Activated CD8-positive, alpha-beta memory T cell treated with anti-CD3 and anti-CD28 coated beads, Interleukin-2, amount 50 U/mL, for 48 hours (primary cell): Measurements from ENCODE around the gene KIF12.

ENCODE experiments used
- DNase-seq: peaks from one replicate; pipeline ENCODE4 v3.0.0-alpha.2; 2020

The KIF12 gene

DNA sequence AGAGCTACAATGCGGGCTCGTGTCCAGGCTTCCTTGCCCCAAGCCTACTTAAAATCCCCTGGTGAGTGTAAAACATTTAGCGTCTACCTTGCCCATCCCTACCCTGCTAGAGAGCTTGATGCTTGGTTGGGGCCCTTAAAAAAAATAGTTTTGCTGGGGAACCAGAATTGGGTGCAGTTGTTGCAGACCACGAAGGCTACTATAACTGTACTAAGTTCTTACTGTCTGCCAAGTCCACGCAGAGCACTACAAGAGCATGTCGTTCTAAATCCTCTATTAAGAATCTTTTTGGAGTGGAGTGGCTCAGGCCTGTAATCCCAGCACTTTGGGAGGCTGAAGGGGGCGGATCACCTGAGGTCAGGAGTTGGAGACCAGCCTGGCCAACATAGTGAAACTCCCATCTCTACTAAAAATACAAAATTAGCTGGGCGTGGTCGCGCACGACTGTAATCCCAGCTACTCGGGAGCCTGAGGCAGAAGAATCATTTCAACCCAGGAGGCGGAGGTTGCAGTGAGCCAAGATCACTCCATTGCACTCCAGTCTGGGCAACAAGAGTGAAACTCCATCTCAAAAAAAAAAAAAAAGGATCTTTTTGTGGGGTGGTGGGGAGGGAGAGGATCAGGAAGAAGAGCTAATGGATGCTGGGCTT lies 16.2 kb downstream of the KIF12 start:
- peak; percentile 35 for DNase-seq

DNA sequence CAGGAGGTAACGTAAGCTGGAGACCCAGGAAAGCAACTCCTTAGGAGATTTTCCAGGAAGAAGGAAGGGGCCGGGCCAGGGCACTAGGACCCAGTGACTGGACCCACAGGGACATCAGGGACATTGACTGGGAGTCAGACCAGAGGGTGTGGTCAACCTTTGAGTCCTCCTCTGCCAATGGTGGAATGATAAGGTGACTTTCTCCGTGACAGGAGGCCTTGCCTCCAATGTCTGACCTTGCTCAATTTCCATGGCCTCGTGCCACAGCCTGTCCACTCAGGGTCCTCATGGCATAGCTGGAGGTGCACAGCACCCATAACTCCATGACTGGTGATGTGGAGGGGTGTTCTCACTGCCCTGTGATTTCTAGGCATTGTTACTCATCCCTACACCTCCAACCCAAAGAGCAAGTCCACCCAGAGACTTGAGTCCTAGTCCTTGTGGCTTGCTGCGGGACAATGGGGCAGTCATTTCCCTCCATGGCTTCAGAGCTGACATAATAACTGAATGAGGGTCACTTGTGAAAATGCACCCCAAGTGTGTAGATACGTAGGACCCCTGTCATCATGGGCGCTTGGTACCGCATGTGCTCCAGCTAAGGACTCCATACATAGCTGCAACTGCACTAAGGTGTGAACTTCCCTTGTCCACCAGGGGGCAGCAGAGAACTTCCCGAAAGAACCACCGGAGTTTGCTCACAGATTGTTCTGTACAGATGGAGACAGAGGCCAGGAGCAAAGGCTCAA lies 16.9 kb downstream of the KIF12 start:
- DNase-seq = peak; percentile 93

DNA sequence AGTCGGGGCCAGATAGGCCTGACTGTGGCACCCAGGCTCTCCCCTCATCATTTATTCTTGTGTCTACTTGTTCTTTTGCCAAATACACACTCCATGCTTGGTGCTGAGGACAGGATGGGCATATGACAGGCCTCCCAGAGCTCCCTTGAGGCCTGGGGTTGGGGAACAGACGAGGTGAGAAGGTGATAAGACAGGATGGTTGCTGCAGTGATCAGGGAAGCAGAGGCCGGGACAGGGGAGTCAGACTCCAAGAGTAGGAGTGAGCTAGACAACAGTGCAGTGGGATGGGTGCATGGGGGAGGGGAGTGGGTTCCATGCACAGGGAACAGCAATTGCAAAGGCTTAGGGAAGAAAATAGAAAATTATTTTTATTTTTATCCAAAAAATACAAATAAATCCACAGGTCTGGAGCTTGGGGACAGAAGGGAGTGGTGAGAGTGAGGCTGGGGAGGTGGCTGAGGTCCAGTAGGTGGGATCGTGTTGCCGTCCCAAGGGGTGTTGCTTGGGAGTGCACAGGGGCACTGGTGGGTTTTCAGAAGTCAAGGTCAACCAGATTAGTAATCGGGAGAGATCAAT lies 17.6 kb downstream of the KIF12 start:
- DNase-seq = no peak

DNA sequence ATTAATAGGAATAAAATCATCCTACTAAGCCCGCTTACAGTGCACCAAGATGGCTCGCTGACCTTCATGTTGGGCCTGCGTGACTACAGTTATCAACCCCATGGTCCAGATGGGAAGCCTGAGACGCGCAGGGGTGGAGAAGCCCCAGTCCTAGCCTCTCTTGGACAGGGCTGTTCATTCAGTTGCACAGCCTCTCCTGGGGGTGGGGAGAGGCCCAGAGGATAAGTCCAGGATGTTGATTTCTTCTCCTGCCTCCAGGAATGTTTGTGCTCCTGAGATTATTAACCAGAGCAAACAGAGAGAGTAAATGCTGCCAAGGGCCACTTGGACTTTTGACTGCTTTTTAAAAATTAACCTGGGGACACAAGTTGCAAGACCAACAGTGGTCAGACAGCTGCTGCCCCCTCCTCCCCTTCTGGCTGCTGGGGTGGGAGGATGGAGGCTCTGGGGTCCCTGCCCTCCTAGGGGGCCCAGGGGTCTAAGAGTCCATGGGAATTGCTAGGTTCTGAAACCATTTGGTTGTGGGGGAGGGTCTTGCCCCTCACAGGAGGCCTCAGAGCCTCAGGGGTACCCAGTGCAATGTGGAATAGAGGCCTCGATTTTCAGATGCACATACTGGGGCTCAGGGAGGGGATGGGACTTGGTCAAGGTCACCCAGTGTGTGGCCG lies 18.2 kb downstream of the KIF12 start:
- no peak for DNase-seq

DNA sequence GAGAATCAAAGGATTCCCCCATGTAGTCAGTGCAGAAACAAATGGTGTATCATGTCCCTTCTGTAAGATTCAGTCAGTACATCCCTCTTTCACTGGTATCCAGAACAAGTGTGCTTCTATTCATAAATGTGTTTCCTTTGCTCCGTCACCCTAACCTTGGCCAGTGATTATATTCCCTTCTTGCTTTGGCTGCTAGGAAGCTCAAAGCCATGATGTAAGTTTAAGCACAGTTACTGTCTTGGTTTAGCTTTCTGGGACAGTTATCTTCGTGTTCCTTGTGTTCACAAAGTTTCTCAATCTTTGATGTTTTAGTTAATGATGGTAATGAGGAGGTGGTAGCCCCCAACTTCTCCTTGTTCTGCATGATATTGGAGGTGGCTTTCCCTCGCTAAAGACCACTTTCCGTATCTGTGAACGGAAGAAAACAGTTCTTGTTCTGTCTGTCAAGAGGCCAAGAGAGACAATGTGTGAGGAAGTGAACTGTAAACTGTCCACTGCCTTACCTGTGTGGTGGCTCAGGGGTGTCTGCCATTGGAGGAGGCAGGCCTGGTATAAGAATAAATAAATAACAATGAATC lies 18.8 kb downstream of the KIF12 start:
- no peak for DNase-seq

DNA sequence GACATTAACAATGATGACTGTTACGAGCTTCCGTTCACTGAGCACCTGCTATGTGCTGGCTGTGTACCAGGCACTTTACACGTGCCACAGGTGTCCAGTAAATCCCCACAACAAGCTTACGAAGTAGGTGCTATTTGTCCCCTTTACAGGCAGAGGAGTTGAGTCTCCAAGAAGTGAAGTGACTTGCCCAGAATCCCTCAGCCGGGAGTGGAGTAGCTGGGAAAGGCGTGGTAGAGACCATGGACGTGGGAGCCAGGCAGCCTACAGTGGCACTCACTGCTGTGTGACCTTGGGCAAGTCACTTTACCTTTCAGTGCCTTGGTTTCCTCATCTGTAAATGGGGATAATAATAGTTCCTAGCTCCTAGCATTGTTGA lies 20.3 kb downstream of the KIF12 start:
- no peak for DNase-seq

DNA sequence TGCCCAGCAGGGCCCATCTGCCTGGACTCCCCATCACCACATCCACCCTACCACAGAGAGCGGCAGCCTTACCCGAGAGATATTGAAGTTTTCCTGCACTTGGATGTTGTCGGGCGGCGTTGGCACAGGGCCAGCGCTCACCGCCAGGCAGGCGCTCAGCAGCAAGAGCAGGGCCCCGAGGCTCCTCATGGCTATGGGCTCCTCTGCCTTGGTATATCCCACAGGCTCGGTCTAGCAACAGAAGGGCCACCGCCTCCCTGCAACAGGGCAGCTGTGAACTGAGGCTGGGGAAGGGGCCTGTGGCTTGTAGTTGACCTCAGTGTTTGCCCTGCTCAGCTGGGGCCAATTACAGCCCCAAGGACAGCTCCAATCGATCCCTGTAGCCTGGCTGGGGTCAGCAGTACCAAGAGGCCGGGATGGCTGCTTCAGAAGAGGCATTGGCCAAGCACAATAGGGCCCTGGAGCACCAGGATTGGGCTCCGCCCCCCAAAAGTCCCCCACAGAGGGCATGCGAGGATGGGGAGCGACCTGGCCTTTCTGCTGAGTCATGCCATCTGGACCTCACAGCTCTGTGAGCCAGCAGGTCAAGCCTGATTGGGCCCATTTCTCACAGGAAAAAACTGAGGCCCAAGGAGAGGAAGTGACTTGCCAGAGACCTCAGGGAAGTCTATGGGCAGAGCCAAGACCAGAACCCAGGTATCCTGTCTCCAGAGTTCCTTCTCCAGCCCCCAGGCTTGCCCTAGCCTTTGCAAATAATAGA lies 20.9 kb downstream of the KIF12 start, which contains the start of gene AMBP:
Gene AMBP, minus strand, starts transcription at position 280 of the 760 bp plus-strand sequence. Its CDS starts 91 bp downstream, at position 189.
- no peak for DNase-seq

DNA sequence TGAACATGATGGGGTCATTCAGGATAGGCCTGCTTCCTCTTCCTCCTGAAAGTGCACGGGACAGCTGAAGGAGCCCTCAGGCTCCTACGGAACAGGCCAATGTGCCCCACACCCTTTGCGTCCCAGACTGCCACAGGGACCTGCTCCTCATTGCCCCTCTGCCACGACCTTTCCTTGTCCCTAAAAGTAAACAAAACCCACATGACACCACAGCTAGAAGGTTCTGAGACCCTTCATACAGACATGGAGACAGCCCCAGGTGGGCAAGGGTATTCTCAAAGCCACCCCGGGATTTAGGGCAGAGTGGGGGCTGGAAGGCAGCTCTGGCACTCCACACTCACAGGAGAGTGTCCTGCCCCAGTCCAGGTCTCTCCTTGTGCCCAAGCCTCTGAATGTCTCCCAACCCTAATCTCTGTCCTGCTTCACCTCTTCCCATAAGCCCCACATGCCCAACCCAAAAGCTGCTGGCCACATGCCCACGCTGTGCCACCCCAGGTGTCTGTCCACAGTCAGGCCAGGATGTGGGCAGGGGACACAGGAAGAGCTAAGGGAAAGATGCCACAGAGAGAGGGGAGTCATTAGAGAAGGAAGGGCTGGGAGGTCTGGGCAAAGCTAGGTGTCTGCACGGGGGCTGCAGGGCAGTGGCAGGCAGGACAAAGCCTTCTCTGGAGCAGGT lies 21.8 kb downstream of the KIF12 start:
- DNase-seq = no peak

DNA sequence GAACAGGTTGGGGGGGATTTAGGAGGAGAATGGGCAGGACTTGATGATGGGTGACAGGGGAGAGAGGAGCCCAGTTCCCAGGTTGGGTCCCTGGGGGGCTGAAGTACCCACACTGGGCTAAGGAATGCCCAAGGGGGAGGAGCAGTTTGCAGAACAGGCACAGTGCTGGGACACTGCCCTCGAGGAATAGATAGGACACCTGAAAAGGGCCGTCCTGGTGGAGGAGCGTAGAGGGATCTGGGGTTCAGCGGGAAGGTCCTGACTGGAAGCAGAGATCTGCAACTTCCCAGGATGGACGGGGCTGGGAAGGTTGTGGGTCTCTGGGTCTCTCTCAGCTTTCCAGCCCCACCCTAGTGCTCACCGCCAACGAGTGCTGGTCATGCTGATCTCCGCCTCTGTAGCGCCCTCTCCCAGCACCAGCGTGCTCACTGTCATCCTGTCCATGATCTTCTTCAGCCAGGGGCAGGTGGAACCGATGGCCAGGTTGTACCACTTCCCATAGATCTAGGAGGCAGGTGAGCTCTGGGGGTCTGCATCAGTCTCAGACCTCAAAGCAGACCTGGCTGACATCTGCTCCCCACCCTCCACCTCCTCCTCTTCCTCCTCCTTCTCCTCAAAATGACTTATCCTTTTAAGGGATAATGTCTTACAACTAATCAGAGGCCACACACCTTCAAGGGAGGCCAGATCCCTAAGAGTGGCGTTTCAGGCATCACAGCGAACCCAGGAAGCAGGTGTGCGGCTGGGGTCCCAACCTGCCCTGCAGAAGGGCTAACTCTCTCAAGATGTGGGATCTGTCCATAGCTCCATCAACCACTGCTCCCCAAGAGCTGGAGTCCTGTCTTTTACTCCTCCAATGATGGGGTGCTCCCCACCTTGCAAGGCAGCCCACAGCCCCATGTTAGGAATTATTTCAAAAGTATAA lies 22.6 kb downstream of the KIF12 start:
- DNase-seq = no peak

DNA sequence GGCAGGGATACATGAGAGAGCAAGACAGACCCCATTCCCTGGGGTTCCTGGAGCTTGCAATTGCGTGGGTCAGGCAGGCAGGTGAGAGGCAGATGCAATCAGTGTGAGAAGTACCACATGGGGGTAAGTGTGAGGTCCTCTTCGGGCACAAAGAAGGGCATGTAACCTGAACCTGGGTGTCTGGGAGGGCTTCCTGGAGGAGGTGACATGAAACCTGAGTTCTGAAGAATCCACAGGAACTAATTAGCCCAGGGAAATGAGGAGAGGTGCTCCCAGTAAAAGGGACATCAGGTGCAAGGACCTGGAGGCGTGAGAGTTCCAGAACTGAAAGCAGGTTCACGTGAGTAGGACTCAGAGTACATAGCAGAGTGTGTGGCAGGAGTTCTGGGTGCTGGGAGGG lies 23.5 kb downstream of the KIF12 start:
- no peak for DNase-seq

DNA sequence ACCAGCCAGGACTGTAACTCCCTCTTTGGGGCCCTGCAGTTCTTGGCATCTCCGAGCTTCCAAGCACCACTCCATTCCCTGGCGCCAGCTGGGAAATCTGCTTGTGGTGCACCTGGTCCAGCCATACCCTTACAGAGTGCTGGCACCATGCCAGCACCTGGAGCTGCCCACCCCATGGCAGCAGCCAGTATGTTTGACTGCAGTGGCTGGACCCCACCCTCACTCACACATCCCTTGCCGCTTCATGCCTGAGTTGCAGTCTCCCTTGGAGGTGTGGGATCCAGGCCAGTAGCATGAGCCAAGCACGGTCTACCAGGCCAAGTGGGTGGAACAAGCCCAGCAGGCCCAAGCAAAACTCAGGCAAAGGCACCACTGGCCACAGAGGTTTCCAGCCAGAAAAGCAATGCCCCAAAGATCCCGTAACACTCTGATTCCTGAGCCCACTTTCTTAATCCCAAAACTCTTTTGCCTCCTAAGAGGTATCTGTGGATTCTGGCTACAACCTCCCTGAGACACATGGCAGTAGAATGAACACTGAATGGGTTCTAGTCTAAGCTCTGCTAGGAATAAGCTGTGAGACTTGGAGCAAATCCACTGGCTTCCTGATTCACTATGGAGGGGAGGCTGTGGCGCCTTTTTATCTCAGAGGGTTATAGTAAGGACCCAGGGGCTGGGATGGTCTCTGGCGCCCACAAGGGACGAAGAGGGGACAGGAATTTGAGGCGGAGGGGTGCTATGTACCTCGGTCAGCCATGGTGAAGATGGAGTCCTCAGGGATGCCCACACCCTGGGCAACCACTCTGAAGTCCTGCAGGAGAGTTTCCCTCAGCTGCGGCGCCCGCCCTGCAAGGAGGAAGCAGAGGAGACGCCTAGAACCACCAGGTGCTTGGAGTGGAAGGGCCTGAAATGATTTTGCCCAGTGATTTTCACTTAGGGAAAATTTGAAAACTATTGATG lies 26.6 kb downstream of the KIF12 start:
- no peak for DNase-seq

DNA sequence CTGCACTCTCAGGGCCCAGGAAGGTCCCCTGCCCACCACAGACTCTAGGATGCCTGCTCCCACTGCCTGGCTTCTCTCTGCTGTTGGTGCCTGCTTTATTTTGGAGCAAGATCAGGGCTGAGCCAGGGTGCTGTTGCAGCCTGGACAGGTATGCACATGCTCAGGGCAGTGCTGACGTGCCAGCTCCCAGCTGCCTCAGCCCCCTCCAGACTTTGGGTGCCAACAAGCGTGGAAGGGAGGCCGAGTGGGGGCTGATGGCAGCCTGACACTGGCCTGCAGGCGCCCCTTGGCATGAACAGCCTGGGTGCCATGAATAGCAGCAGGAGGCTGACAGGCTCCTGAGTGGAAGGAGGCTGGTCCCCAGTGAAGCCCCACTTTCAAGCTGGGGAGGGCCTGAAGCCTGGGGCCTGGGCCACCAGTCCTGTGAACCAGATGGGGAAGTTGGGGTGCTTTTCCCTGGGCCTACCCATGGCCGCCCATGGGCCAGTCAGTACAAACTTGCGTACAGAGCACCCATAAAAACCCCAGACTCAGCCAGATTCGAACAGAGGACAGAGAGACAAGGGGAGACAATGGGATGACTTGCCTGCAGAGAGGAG lies 27.8 kb downstream of the KIF12 start:
- DNase-seq = no peak

DNA sequence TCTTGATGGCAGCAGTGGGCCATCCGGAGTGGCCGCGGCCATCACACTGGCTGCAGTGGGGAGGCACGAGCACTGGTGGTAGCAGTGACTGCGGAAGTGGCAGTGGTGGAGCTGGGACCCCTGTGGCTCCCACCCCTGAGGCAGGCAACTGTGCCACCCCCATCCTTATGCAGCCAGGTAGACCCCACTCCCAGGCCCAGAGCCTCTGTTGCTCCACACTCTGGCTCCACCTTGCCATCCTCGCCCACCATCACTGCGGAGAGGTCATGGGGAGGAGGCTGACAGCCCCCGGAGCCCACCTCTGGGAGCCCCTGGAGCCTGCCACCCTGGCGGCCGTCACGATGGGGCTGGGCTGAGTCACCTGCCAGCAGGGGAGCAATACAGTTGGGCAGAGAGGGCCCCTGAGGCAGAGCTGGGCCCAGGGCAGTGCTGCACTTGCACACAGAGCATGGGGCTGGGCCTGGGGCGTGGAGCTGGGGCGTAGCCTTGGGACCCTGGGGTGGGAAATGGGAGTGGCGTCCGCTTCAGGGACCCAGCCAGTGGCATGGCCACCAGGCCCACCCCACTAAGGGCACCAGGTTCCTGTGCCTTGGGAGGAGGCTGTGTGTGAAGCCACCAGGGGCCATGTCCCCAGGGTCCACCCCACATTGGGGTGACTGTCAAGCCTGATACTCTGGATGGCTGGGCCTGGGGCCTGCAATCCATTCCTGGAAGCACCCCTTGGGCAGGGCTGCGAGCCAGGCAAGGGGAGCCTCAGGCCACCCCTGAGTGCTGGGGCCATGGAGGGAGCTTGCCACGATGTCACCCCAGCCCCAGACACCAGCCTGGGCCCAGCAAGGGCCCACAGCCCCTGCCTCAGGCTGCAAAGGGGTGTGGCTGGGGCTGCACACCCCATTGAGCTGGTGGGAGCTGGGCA lies 28.6 kb downstream of the KIF12 start:
- DNase-seq = no peak

DNA sequence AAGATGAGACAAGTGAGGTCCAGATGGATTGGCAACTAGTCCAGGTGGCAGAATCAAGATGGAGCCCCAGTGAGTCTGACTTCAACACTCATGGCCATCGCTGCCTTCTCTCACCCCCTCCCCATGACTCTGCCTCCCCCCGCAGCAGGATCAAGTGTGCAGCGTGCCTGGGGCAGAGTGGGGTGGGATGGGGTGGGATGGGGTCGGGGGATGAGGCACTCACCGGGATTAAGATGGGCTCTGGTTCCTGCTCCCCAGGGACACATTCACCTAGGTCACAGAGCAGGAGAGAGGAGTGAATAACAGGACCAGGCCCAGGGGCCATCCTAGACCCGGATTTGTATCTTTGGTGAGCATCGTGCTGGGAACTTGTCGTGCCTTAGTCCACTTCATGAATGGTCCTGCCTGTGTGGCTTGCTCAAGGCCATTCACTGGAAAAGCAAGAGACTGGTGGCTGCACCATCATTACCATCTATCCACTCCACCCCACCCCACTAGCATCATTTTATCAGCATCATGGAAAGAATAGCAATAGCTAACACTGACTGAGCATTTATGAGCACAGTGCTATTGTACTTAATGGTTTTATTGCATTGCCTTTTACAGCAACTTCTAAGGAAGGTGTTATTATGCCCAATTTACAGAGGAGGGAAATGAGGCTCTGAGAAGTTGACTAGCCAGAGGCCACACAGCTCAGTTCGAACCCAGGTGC lies 29.5 kb downstream of the KIF12 start:
- DNase-seq = no peak

DNA sequence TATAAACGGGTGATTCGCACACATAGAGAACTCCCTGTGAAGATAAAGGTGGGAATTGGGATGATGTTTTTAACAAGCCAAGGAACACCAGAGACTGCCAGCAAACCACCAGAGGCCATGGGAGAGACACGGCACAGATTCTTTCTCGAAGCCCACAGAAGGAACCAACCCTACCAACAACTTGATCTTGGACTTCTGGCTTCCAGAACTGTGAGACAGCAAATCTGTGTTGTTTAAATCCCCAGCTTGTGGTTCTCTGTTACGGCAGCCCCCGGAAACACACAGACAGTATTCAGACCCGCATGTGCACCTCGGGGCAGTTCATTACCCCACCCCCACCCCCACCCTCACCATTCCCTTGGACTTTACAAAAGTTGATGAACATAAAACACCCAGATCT lies 33.8 kb downstream of the KIF12 start:
- DNase-seq = no peak

DNA sequence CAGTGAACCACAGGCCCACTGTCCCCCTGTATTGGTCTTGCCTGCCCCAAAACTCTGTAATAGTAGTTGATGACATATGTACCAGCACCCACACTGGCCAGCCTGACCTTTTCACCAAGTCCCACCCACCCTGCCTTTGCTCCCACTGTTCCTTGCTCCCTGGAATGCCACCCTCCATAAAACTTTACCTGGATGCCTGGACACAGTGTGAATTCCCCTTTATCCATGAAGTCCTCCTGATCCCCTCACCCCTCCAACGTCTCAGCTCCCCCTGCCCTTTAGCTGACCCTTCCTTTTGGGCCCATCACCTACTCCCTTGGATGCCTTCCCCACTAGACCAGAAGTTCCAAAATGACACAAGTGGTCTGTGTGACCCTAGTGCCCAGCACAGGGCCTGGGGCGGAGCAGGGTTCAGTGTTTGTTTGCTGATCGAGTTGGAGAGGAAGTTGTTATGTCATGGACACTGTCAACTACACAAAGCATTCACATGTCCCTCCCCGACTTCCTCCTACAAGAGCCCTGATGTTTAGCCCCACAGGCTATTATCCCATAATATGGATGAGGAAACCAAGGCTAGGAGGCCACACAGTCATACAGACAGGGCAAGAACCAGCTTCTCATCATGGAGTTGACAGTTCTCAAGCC lies 37.1 kb downstream of the KIF12 start:
- no peak for DNase-seq

DNA sequence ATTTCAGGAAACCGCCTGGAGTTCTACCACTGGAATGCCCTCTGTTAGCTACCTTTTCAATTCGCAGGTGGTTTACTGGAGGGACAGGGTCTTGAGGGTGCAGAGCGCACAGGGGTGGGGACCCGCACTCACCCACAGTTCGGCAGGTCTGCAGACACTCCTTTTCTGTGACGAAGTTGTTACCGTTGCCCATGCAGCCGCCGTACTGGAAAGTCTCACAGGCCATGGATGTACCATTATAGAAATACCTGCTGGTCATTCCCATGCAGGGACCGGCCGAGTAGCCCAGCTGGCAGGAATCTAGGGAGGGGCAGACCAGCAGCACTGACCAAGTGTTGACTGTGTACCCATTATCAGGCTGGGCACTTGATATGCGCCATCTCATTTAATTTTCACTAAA lies 37.8 kb downstream of the KIF12 start:
- DNase-seq = no peak
